OCI-LY1 (cell line): ENCODE data around the gene TTLL9.

ENCODE experiments used
- EZH2 ChIP-seq: fragments of 200-600 bp; sonication (generic), shearing (Covaris generic); IDR thresholded peaks from 2 replicates; pipeline ENCODE4 v1.8.0; 2017; ENCODE audit warnings: borderline replicate concordance, mixed run types, mild to moderate bottlenecking, antibody characterized with exemption, low read length, moderate library complexity, mixed read lengths
- TF ChIP-seq, protein P1 (sequence below): fragments of 200-600 bp; sonication (generic), shearing (Covaris generic); IDR thresholded peaks from 2 replicates; pipeline ENCODE4 v1.5.1; 2017; ENCODE audit warnings: mild to moderate bottlenecking, antibody characterized with exemption, low read length, moderate library complexity, mixed read lengths

DNA sequence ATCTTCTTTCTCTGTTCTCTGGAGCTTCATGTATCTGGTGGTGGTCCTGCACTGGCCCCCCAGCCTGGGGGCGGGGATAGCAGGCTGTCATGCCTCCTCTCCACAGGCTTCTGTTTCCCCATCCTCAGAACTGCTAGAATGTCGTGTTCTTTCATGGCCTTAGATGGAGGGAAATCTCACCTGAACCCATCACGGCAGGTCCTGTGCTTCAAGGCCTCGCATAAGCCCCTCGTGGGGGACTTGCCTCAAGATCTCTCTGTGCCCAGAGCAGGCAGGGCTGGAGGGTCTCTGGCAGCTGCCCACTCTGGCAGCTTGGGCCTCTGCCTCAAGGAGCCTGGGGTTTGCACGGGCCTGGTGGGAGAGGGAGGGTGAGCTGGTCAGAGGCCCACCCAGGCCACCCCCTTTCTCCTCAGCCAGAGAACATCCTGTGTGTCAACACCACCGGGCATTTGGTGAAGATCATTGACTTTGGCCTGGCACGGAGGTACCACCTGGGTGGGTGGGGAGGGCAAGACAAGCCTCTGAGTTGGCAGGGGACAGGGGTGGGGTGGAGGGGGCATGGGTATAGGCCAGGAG is 39.9 kb upstream of the TTLL9 start:
- TF ChIP-seq, protein P1, sequence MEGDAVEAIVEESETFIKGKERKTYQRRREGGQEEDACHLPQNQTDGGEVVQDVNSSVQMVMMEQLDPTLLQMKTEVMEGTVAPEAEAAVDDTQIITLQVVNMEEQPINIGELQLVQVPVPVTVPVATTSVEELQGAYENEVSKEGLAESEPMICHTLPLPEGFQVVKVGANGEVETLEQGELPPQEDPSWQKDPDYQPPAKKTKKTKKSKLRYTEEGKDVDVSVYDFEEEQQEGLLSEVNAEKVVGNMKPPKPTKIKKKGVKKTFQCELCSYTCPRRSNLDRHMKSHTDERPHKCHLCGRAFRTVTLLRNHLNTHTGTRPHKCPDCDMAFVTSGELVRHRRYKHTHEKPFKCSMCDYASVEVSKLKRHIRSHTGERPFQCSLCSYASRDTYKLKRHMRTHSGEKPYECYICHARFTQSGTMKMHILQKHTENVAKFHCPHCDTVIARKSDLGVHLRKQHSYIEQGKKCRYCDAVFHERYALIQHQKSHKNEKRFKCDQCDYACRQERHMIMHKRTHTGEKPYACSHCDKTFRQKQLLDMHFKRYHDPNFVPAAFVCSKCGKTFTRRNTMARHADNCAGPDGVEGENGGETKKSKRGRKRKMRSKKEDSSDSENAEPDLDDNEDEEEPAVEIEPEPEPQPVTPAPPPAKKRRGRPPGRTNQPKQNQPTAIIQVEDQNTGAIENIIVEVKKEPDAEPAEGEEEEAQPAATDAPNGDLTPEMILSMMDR: no peak
- TF ChIP-seq EZH2: no peak
